Glutamatergic neuron (in vitro differentiated cells): Measurements from ENCODE around the gene FOXD4L6. TPM values are rescaled to one million over a fixed set of nuclear protein-coding genes. Genes with fewer than 3 reads are reported as not detected.
"Not testable (repeated sequence)": the region's sequence is repeated elsewhere in the genome, so short reads cannot be mapped to it uniquely, and the experiment has no call there.

Experiments used
- DNase-seq: peaks from one replicate; pipeline ENCODE4 v3.0.0; 2022
- H3K27ac Mint-ChIP-seq: one replicate; pipeline ENCODE4 v1.8.0; 2020; ENCODE audit warnings: mild to moderate bottlenecking, mixed read lengths, inconsistent platforms; ENCODE audit not compliant: unreplicated experiment
- H3K27me3 Mint-ChIP-seq: one replicate; pipeline ENCODE4 v1.8.0; 2020; ENCODE audit warnings: mild to moderate bottlenecking, moderate library complexity, mixed read lengths, inconsistent platforms; ENCODE audit not compliant: unreplicated experiment
- H3K36me3 Mint-ChIP-seq: one replicate; pipeline ENCODE4 v1.8.0; 2020; ENCODE audit warnings: mild to moderate bottlenecking, mixed read lengths, inconsistent platforms; ENCODE audit not compliant: unreplicated experiment
- H3K4me1 Mint-ChIP-seq: one replicate; pipeline ENCODE4 v1.8.0; 2020; ENCODE audit warnings: mild to moderate bottlenecking, low read depth, mixed read lengths, inconsistent platforms; ENCODE audit not compliant: unreplicated experiment
- H3K4me3 Mint-ChIP-seq: one replicate; pipeline ENCODE4 v1.8.0; 2020; ENCODE audit warnings: mild to moderate bottlenecking, mixed read lengths, inconsistent platforms; ENCODE audit not compliant: unreplicated experiment
- H3K9me3 Mint-ChIP-seq: one replicate; pipeline ENCODE4 v1.8.0; 2020; ENCODE audit warnings: mild to moderate bottlenecking, moderate library complexity, mixed read lengths, inconsistent platforms; ENCODE audit not compliant: unreplicated experiment
- total RNA-seq: library from RNA; stranded (reverse); fragmentation: NEBNext Ultra II Directional; extraction: Animal tissue kit (Norgen Biotek cat#: 25700); gene quantifications from one replicate; pipeline ENCODE4 v1.2.1, GENCODE V29; 2021; ENCODE audit not compliant: unreplicated experiment

Gene FOXD4L6
- total RNA-seq, 1 donor from 2014 or later = not detected

DNA sequence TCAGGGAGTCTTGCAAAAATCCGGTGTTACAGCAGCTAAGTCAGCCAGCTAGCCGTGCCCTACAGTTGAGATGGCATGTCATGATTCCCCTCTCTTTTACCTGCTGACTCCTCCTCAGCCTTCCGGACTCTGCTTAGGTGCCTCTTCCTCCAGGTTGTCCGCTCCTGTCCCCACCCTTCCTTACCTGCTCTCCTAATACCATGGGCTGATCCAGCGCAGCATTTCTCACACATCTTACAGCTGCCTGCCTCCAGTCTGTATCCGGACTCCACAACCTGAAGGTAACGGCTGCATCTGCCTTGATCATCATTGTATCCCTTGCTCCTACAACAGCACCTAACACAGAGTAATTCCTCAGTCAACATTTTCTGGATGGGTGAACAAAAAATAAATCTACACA is 9.2 kb downstream of the FOXD4L6 start:
- H3K9me3 Mint-ChIP-seq, H3K27ac Mint-ChIP-seq, DNase-seq: not testable (repeated sequence)

DNA sequence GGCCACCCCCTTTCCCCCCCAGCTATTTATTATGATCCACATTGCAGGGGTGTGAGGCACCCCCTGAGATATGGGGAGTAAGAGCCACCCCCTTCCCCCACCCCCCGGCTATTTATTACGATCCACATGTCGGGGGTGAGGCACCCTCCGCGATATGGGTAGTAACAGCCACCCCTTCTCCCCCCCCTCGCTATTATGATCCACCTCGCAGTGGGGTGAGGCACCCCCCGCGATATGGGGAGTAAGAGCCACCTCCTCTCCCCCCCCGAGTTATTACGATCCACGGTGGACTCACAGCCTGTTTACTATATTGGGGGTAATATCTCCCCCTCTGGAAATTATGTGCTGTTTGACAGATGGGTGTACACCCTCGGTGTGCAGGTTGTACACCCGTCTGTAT is 15.1 kb downstream of the FOXD4L6 start:
- H3K9me3 Mint-ChIP-seq, H3K27ac Mint-ChIP-seq, H3K27me3 Mint-ChIP-seq, DNase-seq, H3K36me3 Mint-ChIP-seq, H3K4me1 Mint-ChIP-seq, H3K4me3 Mint-ChIP-seq: not testable (repeated sequence)

More for the DNA sequence above, 9.2 kb downstream of the FOXD4L6 start:
- H3K27me3 Mint-ChIP-seq, H3K36me3 Mint-ChIP-seq, H3K4me1 Mint-ChIP-seq, H3K4me3 Mint-ChIP-seq: not testable (repeated sequence)

DNA sequence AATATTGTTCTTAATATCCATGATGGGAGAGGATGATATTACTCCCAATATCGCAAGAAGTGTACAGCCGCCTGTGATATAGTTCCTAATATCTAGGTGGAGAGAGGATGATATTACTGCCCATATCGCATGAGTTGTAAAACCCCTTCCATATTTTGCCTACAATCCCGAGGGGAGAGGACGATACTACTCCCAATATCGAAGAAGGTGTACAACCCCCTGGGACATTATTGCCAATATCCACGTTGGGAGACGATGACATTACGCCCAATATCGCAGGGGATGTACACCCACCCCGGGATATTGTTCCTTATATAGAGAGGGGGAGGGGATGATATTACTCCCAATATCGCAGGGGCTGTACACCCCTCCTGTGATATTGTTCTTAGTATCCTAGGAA is 17.1 kb downstream of the FOXD4L6 start:
- not testable (repeated sequence) for H3K4me1 Mint-ChIP-seq, H3K9me3 Mint-ChIP-seq, DNase-seq, H3K27ac Mint-ChIP-seq, H3K4me3 Mint-ChIP-seq, H3K27me3 Mint-ChIP-seq, H3K36me3 Mint-ChIP-seq

DNA sequence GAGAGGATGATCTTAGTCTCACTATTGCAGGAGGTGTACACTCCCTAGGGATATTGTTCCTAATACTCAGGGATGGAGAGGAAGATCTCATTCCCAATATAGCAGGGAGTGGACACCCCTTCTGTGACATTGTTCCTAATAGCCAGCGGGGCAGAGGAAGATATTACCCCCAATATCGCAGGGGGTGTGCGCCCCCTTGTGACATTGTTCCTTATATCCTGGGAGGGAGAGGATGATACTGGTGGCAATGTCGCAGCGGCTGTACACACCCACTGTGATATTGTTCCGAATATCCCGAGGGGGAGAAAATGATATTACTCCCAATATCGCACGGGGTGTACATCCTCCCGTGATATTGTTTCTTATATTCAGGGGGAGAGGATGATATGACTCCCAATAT is 17.6 kb downstream of the FOXD4L6 start:
- H3K4me3 Mint-ChIP-seq, H3K9me3 Mint-ChIP-seq, DNase-seq, H3K27me3 Mint-ChIP-seq, H3K27ac Mint-ChIP-seq, H3K4me1 Mint-ChIP-seq, H3K36me3 Mint-ChIP-seq: not testable (repeated sequence)

DNA sequence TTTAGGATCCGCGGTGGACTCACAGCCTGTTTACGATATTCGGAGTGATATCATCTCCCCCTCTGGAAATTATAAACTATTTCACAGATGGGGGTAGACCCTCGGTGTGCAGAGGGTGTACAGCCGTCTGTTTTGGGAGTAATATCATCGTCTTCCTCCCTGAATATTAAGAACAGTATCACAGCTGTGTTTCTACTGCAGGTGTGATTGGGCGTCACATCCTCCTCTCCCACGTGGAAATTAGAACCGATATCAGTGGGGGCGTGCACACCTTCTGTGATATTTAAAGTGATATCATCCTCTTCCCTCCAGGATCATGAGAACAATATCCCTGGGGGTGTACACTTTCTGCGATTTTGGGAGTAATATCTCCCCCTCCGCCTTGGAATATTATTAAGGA is 19.2 kb downstream of the FOXD4L6 start:
- not testable (repeated sequence) for DNase-seq, H3K4me3 Mint-ChIP-seq, H3K27me3 Mint-ChIP-seq, H3K27ac Mint-ChIP-seq, H3K9me3 Mint-ChIP-seq, H3K4me1 Mint-ChIP-seq, H3K36me3 Mint-ChIP-seq

DNA sequence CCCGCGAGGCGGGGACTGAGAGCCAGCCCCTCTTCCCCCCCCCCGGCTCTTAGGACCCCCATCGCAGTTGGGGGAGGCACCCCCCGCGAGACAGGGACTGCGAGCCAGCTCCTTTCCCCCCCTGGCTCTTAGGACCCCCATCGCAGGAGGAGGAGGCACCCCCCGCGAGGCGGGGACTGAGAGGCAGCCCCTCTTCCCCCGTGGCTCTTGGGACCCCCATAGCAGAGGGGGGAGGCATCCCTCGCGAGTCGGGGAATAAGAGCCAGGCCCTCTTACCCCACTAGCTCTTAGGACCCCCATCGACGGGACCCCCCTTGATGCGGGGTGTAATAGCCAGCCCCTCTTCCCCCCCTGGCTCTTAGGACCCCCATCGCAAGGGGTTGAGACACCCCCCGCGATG is 19.7 kb downstream of the FOXD4L6 start:
- DNase-seq, H3K27me3 Mint-ChIP-seq, H3K27ac Mint-ChIP-seq, H3K4me1 Mint-ChIP-seq, H3K36me3 Mint-ChIP-seq, H3K4me3 Mint-ChIP-seq, H3K9me3 Mint-ChIP-seq: not testable (repeated sequence)

DNA sequence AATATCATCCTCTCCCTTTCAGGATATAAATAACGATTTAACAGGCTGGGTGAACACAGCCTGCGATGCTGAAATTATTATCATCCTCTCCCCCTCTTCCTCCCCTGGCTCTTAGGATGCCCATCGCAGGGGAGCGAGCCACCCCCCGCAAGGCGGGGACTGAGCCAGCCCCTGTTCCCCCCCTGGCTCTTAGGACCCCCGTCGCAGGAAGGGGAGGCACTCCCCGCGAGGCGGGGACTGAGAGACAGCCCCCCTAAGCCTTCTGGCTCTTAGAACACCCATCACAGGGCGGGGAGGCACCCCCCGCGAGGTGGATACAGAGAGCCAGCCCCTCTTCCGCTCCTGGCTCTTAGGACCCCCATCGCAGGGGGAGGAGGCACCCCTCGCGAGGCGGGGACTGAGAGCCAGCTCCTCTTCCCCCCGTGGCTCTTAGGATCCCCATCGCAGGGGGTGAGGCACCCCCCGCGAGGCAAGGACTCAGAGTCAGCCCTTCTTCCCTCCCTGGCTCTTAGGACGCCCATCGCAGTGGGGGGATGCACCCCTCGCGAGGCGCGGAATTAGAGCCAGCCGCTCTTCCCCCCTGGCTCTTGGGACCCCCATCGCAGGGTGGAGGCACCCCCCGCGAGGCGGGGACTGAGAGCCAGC is 21.9 kb downstream of the FOXD4L6 start:
- H3K4me3 Mint-ChIP-seq, H3K36me3 Mint-ChIP-seq, DNase-seq, H3K9me3 Mint-ChIP-seq, H3K27ac Mint-ChIP-seq, H3K4me1 Mint-ChIP-seq, H3K27me3 Mint-ChIP-seq: not testable (repeated sequence)

DNA sequence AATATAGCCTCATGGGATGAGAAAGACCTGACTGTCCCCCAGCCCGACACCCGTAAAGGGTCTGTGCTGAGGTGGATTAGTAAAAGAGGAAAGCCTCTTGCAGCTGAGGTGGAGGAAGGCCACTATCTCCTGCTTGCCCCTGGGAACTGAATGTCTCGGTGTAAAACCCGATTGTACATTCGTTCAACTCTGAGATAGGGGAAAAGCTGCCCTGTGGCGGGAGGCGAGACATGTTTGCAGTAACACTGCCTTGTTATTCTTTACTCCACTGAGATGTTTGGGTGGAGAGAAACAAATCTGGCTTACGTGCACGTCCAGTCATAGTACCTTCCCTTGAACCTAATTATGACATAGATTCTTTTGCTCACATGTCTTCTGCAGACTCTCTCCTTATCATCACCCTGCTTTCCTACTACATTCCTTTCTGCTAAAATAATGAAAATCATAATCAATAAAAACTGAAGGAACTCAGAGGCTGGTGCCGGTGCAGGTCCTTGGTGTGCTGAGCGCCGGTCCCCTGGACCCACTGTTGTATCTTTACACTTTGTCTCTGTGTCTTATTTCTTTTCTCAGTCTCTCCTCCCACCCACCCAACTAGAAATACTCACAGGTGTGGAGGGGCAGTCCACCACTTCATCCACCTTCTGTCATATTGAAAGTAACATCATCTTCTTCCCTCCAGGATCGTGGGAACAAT is 22.8 kb downstream of the FOXD4L6 start:
- H3K27me3 Mint-ChIP-seq, H3K4me3 Mint-ChIP-seq, H3K36me3 Mint-ChIP-seq, H3K27ac Mint-ChIP-seq, H3K4me1 Mint-ChIP-seq, H3K9me3 Mint-ChIP-seq, DNase-seq: not testable (repeated sequence)

DNA sequence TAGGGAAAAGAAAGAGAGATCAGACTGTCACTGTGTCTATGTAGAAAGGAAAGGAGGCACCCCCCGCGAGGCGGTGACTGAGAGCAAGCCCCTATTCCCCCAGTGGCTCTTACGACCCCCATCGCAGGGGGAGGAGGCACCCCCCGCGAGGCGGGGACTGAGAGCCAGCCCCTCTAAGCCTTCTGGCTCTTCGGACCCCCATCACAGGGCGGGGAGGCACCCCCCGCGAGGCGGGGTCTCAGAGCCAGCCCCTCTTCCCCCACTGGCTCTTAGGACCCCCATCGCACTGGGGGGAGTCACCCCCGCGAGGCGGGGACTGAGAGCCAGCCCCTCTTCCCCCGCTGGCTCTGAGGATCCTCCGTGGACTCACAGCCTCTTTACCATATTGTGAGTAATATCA is 23.9 kb downstream of the FOXD4L6 start:
- H3K36me3 Mint-ChIP-seq, H3K27ac Mint-ChIP-seq, DNase-seq, H3K27me3 Mint-ChIP-seq, H3K9me3 Mint-ChIP-seq, H3K4me1 Mint-ChIP-seq, H3K4me3 Mint-ChIP-seq: not testable (repeated sequence)

DNA sequence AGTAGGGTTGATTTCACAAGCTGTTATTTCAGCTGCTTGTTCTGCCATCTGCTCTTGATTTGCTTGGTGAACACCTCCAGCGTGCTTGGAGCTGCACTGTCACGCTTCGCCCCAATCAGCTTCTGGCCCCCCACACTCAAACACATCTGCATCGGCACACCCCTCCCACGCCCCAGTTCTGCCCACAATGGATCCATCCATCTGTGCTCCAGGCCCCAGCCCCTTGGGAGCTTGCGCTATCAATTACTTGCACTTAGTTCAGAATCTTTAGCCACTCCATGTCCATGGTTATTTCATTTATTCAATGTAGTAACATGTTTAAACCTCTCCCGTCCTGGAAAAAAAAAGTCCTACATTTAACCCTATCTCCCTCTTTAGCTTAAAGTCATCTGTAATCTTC is 28.0 kb downstream of the FOXD4L6 start:
- not testable (repeated sequence) for H3K27ac Mint-ChIP-seq, H3K36me3 Mint-ChIP-seq, DNase-seq, H3K9me3 Mint-ChIP-seq, H3K4me3 Mint-ChIP-seq, H3K27me3 Mint-ChIP-seq, H3K4me1 Mint-ChIP-seq

DNA sequence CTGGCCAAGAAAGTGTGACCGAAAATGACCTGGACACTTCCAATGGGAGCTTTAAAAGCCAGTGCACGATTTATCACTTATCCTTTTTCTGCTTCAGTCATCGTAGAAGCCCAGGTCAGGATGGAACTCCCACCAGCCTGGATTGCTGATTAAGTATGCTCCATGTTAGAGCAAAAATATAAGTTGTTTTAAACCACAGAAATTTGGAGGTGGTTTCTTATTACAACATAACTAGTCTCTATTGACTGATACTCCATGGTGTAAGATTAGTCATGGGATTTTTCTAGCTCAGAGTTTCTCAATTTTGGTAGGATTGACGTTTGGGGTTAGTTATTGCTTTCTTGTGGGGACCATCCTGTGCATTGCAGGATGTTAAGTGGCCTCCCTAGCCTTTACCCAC is 29.7 kb downstream of the FOXD4L6 start:
- H3K27me3 Mint-ChIP-seq, H3K27ac Mint-ChIP-seq, H3K9me3 Mint-ChIP-seq, H3K4me3 Mint-ChIP-seq, DNase-seq, H3K36me3 Mint-ChIP-seq, H3K4me1 Mint-ChIP-seq: not testable (repeated sequence)

DNA sequence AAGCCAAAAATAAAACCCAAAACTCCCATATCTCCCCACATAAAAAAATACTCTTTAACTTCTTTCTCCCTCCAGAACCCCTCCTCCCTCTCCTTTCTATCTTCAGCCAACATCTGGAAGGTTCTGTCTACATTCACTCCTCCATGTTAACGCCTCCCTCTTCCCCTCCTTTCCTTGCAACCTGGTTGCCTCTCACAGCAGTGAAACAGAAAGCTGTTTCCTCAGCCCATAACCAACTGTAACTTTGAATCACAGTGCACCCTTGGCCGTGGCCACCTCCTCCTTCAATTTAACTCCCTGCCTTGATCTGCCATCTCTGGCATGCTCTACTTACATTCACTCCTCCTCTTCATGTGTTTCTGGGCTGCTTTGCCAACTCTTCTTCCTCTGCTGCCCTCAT is 33.4 kb downstream of the FOXD4L6 start:
- not testable (repeated sequence) for H3K36me3 Mint-ChIP-seq, H3K9me3 Mint-ChIP-seq, H3K4me1 Mint-ChIP-seq, DNase-seq, H3K27me3 Mint-ChIP-seq, H3K4me3 Mint-ChIP-seq, H3K27ac Mint-ChIP-seq
